HK-2 (cell line): ENCODE measurements around the gene WDR38.
"Not testable (repeated sequence)": the region's sequence is repeated elsewhere in the genome, so short reads cannot be mapped to it uniquely, and the experiment has no call there.

Experiments used
- DNase-seq: peaks from one replicate; pipeline ENCODE4 v3.0.0-alpha.2; 2018; ENCODE audit not compliant: unreplicated experiment

Gene WDR38

GRCh38 chr9:124834591-124834990 is 18.7 kb upstream of the WDR38 start:
- DNase-seq = peak; percentile 78

- peak; percentile 74 for DNase-seq
Observed at GRCh38 chr9:124835026-124835557, 18.2 kb upstream of the WDR38 start.

DNA sequence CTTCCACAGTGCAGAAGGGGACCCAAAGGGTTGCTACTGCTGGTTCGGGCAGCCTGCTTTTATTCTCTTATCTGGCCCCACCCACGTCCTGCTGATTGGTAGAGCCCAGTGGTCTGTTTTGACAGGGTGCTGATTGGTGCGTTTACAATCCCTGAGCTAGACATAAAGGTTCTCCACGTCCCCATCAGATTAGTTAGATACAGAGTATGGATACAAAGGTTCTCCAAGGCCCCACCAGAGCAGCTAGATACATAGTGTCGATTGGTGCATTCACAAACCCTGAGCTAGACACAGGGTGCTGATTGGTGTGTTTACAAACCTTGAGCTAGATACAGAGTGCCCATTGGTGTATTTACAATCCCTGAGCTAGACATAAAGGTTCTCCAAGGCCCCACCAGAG is 15.1 kb upstream of the WDR38 start:
- not testable (repeated sequence) for DNase-seq

- DNase-seq = not testable (repeated sequence)
Observed at GRCh38 chr9:124838567-124839275, 14.5 kb upstream of the WDR38 start.

GRCh38 chr9:124839612-124840299 is 13.5 kb upstream of the WDR38 start:
- DNase-seq = no peak

- no peak for DNase-seq
Observed at GRCh38 chr9:124840300-124840833, 12.9 kb upstream of the WDR38 start.

DNA sequence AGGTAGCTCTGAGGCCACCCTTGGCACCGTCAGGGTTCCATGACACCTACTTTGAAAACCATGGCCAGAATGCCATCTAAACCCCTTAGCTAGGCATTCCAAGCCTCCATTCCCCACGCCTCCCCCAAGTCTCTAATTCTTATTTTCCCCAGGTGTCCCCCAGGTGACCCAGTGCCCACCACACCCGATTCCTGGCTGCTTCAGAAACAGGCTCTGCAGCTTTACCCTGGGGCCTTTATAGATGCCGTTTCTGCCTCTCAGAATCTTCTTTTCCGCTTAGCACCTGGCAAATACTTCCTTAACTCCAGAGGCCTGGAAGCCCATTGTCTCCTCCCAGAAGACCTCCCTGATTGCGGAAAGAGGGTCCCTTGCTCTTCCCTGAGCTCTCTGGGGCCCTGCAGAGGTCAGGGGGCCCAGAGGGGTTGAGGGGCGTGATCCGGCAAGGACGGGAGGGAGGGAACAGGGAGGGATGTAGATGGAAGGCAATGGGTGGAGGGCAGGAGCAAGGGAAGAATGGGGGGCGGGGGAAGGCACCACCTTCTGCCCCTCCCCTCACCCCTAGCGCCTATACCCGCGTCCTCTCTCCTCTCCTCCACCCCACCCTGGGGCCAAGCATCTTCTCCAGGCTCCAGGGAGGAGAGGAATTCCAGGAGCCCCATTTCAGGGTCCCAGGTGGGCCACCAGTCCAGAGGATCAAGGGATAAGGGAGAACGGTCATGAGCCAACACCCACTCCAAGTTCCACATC is 12.0 kb upstream of the WDR38 start:
- DNase-seq = no peak

DNA sequence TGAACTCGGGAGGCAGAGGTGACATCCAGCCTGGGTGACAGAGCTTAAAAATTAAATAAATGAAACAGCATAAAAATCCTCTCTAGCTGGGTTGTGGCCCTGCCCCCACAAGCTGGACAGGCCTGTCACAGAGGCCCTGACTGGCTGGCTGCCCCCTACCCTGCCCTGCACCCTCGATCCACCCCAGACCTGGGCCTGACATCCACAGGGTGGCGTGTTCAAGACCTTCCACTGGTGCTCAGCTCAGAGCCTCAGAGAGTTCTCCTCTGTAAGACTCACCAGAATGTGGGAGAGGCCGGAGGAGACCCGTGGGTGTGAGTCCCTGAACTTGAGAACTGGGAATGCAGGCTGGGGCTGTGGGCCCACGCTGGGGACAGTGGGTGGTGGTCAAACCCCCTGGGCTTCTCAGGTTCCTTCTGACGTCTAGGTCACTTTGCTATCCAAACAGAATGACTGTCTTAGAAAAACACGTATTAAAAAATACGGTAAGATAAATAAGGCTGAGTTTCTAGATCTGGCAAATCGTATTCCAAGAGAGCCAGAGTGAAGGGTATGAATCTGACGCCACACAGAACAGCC is 9.7 kb upstream of the WDR38 start:
- no peak for DNase-seq

DNA sequence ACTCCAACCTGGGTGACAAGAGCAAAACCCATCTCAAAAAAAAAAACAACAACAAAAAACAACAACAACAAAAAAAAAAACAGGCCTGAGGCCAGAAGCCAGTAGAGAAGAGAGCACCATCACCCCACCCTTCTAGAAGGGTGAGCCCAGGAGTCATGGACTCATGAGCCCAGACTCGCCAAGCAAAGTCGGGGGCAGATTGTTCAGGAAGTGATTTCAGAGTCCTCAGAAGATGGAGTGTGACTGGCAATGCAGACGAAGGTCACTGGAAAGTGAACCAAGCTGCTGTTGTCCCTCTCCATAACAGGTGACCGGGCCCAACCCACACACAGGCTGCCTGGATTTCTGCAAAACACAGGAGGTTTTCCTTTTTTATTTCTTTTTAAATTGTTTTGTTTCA is 9.0 kb upstream of the WDR38 start:
- DNase-seq = no peak

DNA sequence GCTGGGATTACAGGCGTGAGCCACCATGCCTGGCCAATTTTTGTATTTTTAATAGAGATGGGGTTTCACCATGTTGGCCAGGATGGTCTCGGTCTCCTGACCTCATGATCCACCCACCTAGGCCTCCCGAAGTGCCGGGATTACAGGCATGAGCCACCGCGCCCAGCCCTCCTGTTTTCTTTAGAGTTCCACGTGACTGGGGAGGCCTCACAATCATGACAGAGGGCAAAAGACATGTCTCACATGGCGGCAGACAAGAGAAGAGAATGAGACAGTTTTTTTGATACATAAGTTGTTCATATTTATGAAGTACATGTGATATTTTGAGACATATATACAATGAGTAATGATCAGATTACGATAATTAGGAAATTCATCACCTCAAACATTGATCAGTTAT is 6.8 kb upstream of the WDR38 start:
- not testable (repeated sequence) for DNase-seq

GRCh38 chr9:124846969-124847368 is 6.3 kb upstream of the WDR38 start:
- DNase-seq = no peak

GRCh38 chr9:124849801-124850200 is 3.5 kb upstream of the WDR38 start:
- DNase-seq = no peak

DNA sequence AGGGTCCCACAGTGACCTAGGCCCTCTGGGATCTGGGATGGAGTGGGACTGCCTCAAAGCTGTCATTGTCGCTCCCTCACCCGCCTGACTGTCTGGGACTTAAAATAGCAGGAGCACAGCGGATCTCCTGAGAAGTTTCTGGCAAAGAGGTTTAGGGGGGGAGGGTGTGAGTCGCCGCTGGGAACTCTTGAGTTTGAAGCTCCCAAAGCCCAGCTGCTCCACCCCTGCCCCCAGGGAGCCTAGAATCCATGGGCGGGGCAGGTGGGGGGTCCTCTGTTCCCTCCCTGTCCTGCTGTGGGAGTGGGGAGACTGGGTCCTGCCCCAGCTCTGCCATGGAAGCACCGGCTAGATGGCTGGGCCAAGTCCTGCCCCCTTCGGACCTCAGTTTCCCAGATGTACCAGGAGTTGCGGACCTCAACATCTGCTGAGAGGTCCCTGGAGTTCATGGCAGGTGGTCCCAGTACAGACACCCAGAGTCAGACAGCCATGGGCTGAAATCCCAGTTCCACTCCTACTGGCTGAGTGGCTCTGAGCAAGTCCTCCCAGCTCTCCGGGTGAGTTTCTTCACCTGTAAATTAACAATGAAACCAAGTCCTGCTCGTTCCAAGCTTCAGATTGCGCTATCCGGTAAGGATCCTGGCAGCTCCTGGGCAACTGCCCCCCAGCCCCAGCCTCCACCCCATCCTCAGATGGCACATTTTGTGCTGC is 985 bp upstream of the WDR38 start:
- DNase-seq = no peak

DNA sequence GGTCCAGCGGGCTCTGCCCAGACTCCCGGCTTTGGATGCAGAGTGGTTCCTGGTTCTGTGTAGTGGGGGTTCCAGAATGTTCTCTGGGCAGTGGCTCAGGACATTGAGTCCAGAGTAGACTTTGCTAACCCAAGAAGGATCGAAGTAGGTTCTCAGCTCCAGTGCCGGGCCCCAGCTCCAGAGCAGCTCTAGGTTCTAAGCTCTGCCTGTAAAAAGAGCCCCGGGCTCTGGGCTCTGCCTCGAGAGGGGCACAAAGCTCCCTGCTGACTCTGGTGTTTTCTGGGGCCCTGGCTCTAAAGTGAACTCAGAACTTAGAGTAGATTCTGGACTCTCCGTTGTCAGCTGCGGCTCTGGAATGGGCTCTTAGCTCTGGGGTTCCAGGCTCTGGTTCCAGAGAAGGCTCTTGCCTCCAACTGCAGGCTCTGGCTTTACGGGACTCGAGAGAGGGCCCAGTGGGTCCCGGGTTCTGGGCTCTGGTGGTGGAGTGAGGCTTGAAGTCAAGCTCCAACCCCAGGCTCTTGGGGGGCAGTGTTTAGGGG is 414 bp downstream of the WDR38 start:
- no peak for DNase-seq

- DNase-seq = no peak
Observed at GRCh38 chr9:124854161-124854560, 901 bp downstream of the WDR38 start.

DNA sequence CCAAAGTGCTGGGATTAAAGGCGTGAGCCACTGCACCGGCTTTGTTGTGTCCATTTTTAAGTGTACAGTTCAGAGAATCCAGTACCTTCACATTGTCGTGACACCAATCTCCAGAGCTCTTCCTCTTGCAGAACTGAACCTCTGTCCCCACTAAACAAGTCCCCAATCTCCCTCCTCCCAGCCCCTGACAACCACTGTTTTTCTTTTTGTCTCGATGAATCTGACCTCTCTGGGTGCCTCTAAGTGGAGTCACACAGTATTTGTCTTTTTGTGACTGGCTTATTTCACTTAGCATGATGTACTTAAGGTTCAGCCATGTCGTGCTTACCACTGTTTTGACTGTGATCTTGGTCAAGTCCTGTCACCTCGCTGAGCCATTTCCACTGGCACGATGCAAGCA is 1.6 kb downstream of the WDR38 start:
- DNase-seq = no peak

DNA sequence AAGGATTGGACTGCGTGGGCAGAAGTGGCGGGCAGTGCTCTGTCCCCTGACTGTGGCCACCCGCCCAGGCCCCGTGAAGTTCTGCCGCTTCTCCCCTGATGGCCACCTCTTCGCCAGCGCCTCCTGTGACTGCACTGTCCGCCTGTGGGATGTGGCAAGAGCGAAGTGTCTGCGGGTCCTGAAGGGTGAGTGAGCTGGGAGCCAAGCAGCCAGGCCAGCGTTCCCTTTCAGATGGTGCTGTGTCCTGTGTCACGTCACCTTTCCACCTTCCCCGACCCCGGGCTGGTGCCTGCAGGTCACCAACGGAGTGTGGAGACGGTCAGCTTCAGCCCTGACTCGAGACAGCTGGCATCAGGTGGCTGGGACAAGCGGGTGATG is 2.3 kb downstream of the WDR38 start:
- no peak for DNase-seq

GRCh38 chr9:124855944-124856765 is 2.9 kb downstream of the WDR38 start:
- DNase-seq = peak; percentile 62

DNA sequence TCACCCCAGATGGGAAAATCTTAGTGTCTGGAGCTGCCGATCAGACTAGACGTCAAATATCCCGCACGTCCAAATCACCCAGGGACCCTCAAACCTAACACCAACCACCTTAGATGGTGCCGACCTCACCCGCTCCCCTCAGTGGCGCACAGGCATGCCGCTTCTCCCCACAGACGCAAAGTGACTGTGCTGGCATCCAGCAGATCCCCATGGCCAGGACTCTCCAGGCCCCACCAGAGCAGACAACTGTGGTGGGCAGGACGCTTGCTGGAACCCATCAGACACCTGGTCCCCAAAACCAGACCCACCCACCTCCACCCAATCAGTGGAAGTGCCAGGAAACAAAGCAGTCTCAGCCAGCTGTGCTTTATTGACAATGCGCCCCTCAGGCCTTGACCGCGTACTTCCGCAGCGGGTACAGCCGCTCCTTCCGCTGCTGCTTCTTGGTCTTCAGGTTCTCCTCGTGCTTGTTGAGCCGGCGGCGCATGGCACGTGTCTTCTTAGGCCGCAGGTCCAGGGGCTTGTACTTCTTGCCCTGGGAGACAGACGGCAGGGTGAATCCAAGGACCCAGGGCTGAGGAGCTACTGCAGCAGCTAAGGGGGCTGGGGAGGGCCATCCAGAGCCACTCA is 4.4 kb downstream of the WDR38 start:
- DNase-seq = no peak
